ENCODE results near the gene ATF5.

ATF5 gene

DNA sequence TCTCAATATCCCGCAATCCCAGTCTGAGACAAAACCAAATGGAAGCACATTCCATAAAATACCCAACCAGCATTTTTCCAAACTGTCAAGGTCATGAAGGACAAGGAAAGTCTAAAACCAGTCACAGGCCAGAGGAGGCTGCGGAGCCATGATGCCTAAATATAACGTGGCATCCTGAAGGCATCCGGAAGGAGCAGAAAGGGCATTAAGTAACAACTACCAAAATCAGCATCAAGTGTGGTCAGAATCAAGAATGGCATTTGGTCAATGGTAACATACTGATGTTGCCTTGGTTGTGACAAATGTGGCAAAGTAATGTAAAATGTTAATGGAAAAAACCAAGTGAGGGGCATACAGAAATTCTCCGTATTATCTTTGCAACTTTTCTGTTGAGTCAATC, 3.5 kb upstream of the ATF5 start:
- H3K36me3 ChIP-seq (ENCODE audit: low read length) = peaks cover 7% of the 10 kb centered on the region
- peak overlapping the region; percentile 91 for H3K27ac ChIP-seq (ENCODE audit: low read depth, low read length)
- H4K20me1 ChIP-seq (ENCODE audit: low read depth, low read length) = peaks cover 4% of the 10 kb centered on the region; the same call in 1 of the 2 replicates
- H3K9ac ChIP-seq (ENCODE audit: low read length) = peak overlapping the region; percentile 53; the same call in 1 of the 2 replicates
- TF ChIP-seq, protein P1, sequence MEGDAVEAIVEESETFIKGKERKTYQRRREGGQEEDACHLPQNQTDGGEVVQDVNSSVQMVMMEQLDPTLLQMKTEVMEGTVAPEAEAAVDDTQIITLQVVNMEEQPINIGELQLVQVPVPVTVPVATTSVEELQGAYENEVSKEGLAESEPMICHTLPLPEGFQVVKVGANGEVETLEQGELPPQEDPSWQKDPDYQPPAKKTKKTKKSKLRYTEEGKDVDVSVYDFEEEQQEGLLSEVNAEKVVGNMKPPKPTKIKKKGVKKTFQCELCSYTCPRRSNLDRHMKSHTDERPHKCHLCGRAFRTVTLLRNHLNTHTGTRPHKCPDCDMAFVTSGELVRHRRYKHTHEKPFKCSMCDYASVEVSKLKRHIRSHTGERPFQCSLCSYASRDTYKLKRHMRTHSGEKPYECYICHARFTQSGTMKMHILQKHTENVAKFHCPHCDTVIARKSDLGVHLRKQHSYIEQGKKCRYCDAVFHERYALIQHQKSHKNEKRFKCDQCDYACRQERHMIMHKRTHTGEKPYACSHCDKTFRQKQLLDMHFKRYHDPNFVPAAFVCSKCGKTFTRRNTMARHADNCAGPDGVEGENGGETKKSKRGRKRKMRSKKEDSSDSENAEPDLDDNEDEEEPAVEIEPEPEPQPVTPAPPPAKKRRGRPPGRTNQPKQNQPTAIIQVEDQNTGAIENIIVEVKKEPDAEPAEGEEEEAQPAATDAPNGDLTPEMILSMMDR (IDR thresholded peaks at IDR 0.05; ENCODE audit: insufficient read depth, low read length, poor library complexity, severe bottlenecking) = no peak
- no peak for TF ChIP-seq EZH2phosphoT487 (conservative IDR thresholded peaks at IDR 0.05; ENCODE audit: low read length)
- H3K9me2 ChIP-seq (replicated peaks; ENCODE audit: insufficient read depth, low read length) = no peaks in the 10 kb centered on the region
- H3K79me2 ChIP-seq (ENCODE audit: insufficient read depth, low read length) = peaks cover 95% of the 10 kb centered on the region
- no peaks in the 10 kb centered on the region for H3K9me3 ChIP-seq (ENCODE audit: insufficient read depth, low read length)
- H3K4me3 ChIP-seq (ENCODE audit: insufficient read depth, low read length, poor library complexity, severe bottlenecking) = peak overlapping the region; percentile 18
- peaks cover 32% of the 10 kb centered on the region for H3F3A ChIP-seq (ENCODE audit: insufficient read depth)
- no peak overlapping the region for H2AFZ ChIP-seq (ENCODE audit: low read depth, low read length, severe bottlenecking)
- H3K4me2 ChIP-seq (ENCODE audit: low read depth, low read length, poor library complexity, severe bottlenecking) = peak overlapping the region; percentile 69
- H3K27me3 ChIP-seq (ENCODE audit: low read length) = no peaks in the 10 kb centered on the region

DNA sequence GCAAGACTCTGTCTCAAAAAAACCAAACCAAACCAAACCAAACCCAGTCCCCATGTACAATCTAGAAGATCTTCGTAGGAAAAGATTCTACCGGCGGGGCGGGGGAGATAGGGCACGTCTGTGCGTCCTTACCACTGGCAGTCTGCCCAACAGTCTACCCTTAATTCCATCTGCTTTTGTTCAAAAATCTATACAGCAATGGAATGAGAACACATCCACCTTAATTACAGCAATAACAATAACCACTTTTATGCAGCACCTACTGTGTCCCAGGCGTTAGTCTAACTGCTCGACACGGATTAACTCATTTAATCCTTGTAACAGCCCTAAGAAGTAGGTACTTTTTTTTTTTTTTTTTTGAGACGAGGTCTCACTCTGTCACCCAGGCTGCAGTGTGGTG, 2.5 kb upstream of the ATF5 start:
- H2AFZ ChIP-seq (ENCODE audit: low read depth, low read length, severe bottlenecking) = no peak overlapping the region
- peaks cover 17% of the 10 kb centered on the region for H3K36me3 ChIP-seq (ENCODE audit: low read length)
- H4K20me1 ChIP-seq (ENCODE audit: low read depth, low read length) = peaks cover 13% of the 10 kb centered on the region; the same call in 1 of the 2 replicates
- H3K4me2 ChIP-seq (ENCODE audit: low read depth, low read length, poor library complexity, severe bottlenecking) = peak overlapping the region; percentile 79
- peak overlapping the region; percentile 98; the same call in 1 of the 2 replicates for H3K9ac ChIP-seq (ENCODE audit: low read length)
- no peaks in the 10 kb centered on the region for H3K9me2 ChIP-seq (replicated peaks; ENCODE audit: insufficient read depth, low read length)
- H3K27me3 ChIP-seq (ENCODE audit: low read length) = no peaks in the 10 kb centered on the region
- TF ChIP-seq EZH2phosphoT487 (conservative IDR thresholded peaks at IDR 0.05; ENCODE audit: low read length) = no peak
- H3F3A ChIP-seq (ENCODE audit: insufficient read depth) = peaks cover 33% of the 10 kb centered on the region
- H3K27ac ChIP-seq (ENCODE audit: low read depth, low read length) = peak overlapping the region; percentile 91
- H3K9me3 ChIP-seq (ENCODE audit: insufficient read depth, low read length) = no peaks in the 10 kb centered on the region
- peaks cover 94% of the 10 kb centered on the region for H3K79me2 ChIP-seq (ENCODE audit: insufficient read depth, low read length)
- H3K4me3 ChIP-seq (ENCODE audit: insufficient read depth, low read length, poor library complexity, severe bottlenecking) = no peak overlapping the region

DNA sequence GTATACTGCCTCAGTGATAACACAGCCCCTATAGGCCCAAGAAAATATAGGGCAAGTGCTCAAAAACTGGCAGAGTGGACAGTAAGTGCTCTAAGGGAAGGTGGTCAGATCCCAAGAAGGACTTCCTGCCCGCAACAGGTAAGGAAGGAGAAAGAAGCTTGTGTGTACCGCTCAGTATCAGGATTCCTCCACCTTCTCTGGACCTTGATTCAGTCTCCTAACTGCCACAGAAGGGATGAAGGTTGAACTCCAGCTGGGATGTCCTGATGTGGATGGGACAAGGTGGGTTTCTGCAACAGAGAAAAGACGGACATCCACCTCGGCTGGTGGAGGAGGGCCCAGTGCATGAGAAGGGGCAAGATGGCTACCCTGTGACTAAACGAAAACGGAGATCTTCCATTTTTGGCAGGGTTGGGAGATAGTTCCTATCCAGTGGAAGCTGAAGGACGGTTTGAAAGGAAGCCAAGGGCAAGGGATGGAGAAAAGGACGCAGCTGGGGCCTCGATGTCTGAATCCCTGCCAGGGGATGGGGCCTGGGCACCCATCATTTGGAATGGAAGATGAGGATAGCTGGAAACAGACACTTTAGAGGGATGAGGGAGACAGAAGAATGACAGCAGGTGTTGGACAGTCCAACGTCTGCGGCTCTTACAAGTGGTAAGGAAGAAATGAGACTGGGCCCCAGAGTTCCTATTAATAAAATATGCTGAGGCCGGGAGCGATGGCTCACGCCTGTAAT, 1.3 kb upstream of the ATF5 start:
- peak overlapping the region; percentile 55 for H3K4me3 ChIP-seq (ENCODE audit: insufficient read depth, low read length, poor library complexity, severe bottlenecking)
- no peaks in the 10 kb centered on the region for H3K9me2 ChIP-seq (replicated peaks; ENCODE audit: insufficient read depth, low read length)
- peaks cover 13% of the 10 kb centered on the region; the same call in 1 of the 2 replicates for H4K20me1 ChIP-seq (ENCODE audit: low read depth, low read length)
- no peak overlapping the region for H2AFZ ChIP-seq (ENCODE audit: low read depth, low read length, severe bottlenecking)
- no peaks in the 10 kb centered on the region for H3K9me3 ChIP-seq (ENCODE audit: insufficient read depth, low read length)
- H3K4me2 ChIP-seq (ENCODE audit: low read depth, low read length, poor library complexity, severe bottlenecking) = peak overlapping the region; percentile 79
- no peaks in the 10 kb centered on the region for H3K27me3 ChIP-seq (ENCODE audit: low read length)
- TF ChIP-seq EZH2phosphoT487 (conservative IDR thresholded peaks at IDR 0.05; ENCODE audit: low read length) = no peak
- peaks cover 82% of the 10 kb centered on the region for H3K79me2 ChIP-seq (ENCODE audit: insufficient read depth, low read length)
- peaks cover 24% of the 10 kb centered on the region for H3K36me3 ChIP-seq (ENCODE audit: low read length)
- H3K9ac ChIP-seq (ENCODE audit: low read length) = peak overlapping the region; percentile 98
- peaks cover 36% of the 10 kb centered on the region for H3F3A ChIP-seq (ENCODE audit: insufficient read depth)
- peak overlapping the region; percentile 91 for H3K27ac ChIP-seq (ENCODE audit: low read depth, low read length)

DNA sequence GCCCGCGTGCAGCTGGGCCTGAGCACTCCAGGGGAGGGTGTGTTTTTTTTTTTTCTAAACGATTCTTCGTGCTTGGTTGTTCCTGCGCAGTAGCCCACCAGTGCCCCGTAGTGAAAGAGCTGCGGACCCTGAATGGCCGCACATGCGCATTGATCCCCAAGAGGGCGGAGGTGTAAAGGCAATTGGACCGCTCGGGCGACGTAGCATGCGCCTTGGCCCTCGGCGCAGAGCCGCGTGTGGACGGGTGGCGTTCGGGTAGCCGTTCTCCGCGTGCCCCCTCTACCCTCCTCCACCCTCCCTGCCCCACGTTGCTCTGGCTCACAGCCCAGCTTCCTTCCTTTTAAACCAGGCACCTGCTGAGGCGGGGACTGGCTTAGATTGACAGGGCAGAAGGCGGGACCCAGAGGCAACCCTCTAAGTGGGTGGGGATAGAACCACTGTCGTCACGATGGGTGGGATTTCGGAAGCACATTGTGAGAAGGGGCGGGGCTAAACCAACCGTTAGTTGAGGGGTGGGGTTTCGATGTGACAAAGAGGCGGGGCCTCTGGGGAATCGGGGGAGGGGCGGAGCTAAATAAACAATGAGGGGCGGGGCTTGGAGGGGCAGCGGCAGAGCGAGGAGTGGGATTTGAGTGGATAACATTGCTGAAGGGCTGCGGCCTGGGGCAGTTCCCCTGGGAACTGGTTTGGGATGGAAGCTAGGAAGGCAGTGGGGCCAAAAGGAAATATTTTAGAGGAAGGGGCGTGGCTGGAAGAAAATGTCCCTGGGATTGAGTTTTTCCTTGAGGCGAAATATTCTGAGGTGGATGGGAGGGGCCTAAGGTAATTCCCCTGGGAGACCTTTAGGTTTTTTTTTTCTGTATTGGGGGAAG, 842 bp downstream of the ATF5 start:
- peaks cover 24% of the 10 kb centered on the region for H3K36me3 ChIP-seq (ENCODE audit: low read length)
- H3K4me3 ChIP-seq (ENCODE audit: insufficient read depth, low read length, poor library complexity, severe bottlenecking) = peak overlapping the region; percentile 65
- H3F3A ChIP-seq (ENCODE audit: insufficient read depth) = peaks cover 32% of the 10 kb centered on the region
- peaks cover 13% of the 10 kb centered on the region; the same call in 1 of the 2 replicates for H4K20me1 ChIP-seq (ENCODE audit: low read depth, low read length)
- TF ChIP-seq, protein P1 (IDR thresholded peaks at IDR 0.05; ENCODE audit: insufficient read depth, low read length, poor library complexity, severe bottlenecking) = no peak
- no peak for TF ChIP-seq EZH2phosphoT487 (conservative IDR thresholded peaks at IDR 0.05; ENCODE audit: low read length)
- peaks cover 61% of the 10 kb centered on the region for H3K79me2 ChIP-seq (ENCODE audit: insufficient read depth, low read length)
- H3K4me2 ChIP-seq (ENCODE audit: low read depth, low read length, poor library complexity, severe bottlenecking) = peak overlapping the region; percentile 79
- peak overlapping the region; percentile 98 for H3K9ac ChIP-seq (ENCODE audit: low read length)
- H3K9me3 ChIP-seq (ENCODE audit: insufficient read depth, low read length) = no peaks in the 10 kb centered on the region
- H2AFZ ChIP-seq (ENCODE audit: low read depth, low read length, severe bottlenecking) = peak overlapping the region; percentile 25
- H3K27me3 ChIP-seq (ENCODE audit: low read length) = no peaks in the 10 kb centered on the region
- H3K27ac ChIP-seq (ENCODE audit: low read depth, low read length) = peak overlapping the region; percentile 91
- no peaks in the 10 kb centered on the region for H3K9me2 ChIP-seq (replicated peaks; ENCODE audit: insufficient read depth, low read length)

Data from SU-DHL-6 (cell line).